HEK293T (cell line): ENCODE measurements around the gene CLEC16A.

Source experiments
- ARNT ChIP-seq: fragments of 450-650 bp; IDR thresholded peaks from 2 replicates; pipeline ENCODE4 v1.6.1; 2017; ENCODE audit warnings: mild to moderate bottlenecking
- BHLHE40 ChIP-seq: fragments of 450-650 bp; IDR thresholded peaks from 2 replicates; pipeline ENCODE4 v1.6.1; 2016; ENCODE audit warnings: mild to moderate bottlenecking, moderate library complexity, borderline replicate concordance
- CTBP1 ChIP-seq: fragments of 450-650 bp; IDR thresholded peaks from 2 replicates; pipeline ENCODE4 v1.6.1; 2016; ENCODE audit warnings: borderline replicate concordance
- ELF4 ChIP-seq: fragments of 450-650 bp; IDR thresholded peaks from 2 replicates; pipeline ENCODE4 v1.6.1; 2017; ENCODE audit warnings: antibody characterized with exemption
- FOXA1 ChIP-seq: fragments of 450-650 bp; IDR thresholded peaks from 2 replicates; pipeline ENCODE4 v1.6.1; 2016; ENCODE audit warnings: mild to moderate bottlenecking
- FOXK2 ChIP-seq: fragments of 450-650 bp; IDR thresholded peaks from 2 replicates; pipeline ENCODE4 v1.6.1; 2016; ENCODE audit warnings: mild to moderate bottlenecking
- FOXM1 ChIP-seq: fragments of 450-650 bp; IDR thresholded peaks from 2 replicates; pipeline ENCODE4 v1.6.1; 2017; ENCODE audit warnings: mild to moderate bottlenecking, borderline replicate concordance
- L3MBTL2 ChIP-seq: fragments of 450-650 bp; conservative IDR thresholded peaks from 2 replicates; pipeline ENCODE4 v1.6.1; 2016; ENCODE audit warnings: mild to moderate bottlenecking
- LEF1 ChIP-seq: fragments of 450-650 bp; IDR thresholded peaks from 2 replicates; pipeline ENCODE4 v1.6.1; 2017; ENCODE audit warnings: mild to moderate bottlenecking, borderline replicate concordance
- NFRKB ChIP-seq: fragments of 450-650 bp; IDR thresholded peaks from 2 replicates; pipeline ENCODE4 v1.6.1; 2016; ENCODE audit warnings: mild to moderate bottlenecking, moderate library complexity
- SP1 ChIP-seq: fragments of 450-650 bp; IDR thresholded peaks from 2 replicates; pipeline ENCODE4 v1.6.1; 2017
- ZNF384 ChIP-seq: fragments of 450-650 bp; IDR thresholded peaks from 2 replicates; pipeline ENCODE4 v1.6.1; 2016
- TF ChIP-seq, protein P1 (sequence below): fragments of 450-650 bp; IDR thresholded peaks from 2 replicates; pipeline ENCODE4 v1.6.1; 2016

DNA sequence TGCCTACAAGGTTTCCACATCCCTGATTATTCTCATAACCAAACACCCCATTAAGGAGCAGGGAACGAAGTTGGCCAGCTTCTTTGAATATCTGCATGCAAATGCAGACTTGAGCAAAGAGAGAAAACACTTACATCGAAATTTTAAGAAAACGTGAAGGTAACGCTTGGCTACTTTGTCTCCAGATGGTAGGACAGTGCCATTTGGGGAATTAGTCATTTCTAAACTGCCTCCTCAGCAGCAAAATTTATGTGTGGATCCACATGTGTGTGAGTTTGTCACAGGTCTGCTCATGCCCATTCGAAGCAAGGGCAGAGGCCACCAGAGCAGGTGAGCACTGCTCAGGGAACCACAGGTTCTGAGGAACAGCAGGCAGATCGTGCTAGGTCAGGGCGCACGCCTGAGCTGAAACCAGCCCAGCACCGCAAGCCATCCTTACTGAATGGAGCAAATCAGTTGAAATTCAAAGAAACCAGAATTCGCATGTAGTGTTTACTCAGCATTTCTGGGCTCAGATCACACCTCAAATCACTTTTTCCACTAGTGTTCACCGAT, 231.5 kb downstream of the CLEC16A start:
- TF ChIP-seq SP1, result no peak
- no peak for TF ChIP-seq ZNF384
- TF ChIP-seq, protein P1, sequence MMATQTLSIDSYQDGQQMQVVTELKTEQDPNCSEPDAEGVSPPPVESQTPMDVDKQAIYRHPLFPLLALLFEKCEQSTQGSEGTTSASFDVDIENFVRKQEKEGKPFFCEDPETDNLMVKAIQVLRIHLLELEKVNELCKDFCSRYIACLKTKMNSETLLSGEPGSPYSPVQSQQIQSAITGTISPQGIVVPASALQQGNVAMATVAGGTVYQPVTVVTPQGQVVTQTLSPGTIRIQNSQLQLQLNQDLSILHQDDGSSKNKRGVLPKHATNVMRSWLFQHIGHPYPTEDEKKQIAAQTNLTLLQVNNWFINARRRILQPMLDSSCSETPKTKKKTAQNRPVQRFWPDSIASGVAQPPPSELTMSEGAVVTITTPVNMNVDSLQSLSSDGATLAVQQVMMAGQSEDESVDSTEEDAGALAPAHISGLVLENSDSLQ, result no peak
- no peak for TF ChIP-seq ARNT
- TF ChIP-seq BHLHE40, result no peak
- no peak for TF ChIP-seq FOXM1
- no peak for TF ChIP-seq FOXA1
- TF ChIP-seq LEF1, result no peak
- no peak for TF ChIP-seq ELF4
- TF ChIP-seq CTBP1, result no peak
- no peak for TF ChIP-seq NFRKB
- no peak for TF ChIP-seq L3MBTL2
- no peak for TF ChIP-seq FOXK2
